ENCODE measurements around the gene RSRC1.

Gene RSRC1

GRCh38 chr3:158403013-158403412, 293.1 kb downstream of the RSRC1 start:
- peak; percentile 73 for TF ChIP-seq ISL1 (CRISPR knock-in tag; IDR thresholded peaks at IDR 0.05)
- no peak for TF ChIP-seq ZNF8 (CRISPR knock-in tag; IDR thresholded peaks at IDR 0.05)
- TF ChIP-seq SNAI2 (CRISPR knock-in tag; IDR thresholded peaks at IDR 0.05): no peak
- no peak for TF ChIP-seq ARNTL (CRISPR knock-in tag; IDR thresholded peaks at IDR 0.05; ENCODE audit: borderline replicate concordance, low read depth)
- TF ChIP-seq CSDC2 (CRISPR knock-in tag; IDR thresholded peaks at IDR 0.05): no peak
- TF ChIP-seq TCF4 (CRISPR knock-in tag; IDR thresholded peaks at IDR 0.05; ENCODE audit: borderline replicate concordance): peak; percentile 37; the same call in 1 of the 2 replicates
- TF ChIP-seq, protein P1, sequence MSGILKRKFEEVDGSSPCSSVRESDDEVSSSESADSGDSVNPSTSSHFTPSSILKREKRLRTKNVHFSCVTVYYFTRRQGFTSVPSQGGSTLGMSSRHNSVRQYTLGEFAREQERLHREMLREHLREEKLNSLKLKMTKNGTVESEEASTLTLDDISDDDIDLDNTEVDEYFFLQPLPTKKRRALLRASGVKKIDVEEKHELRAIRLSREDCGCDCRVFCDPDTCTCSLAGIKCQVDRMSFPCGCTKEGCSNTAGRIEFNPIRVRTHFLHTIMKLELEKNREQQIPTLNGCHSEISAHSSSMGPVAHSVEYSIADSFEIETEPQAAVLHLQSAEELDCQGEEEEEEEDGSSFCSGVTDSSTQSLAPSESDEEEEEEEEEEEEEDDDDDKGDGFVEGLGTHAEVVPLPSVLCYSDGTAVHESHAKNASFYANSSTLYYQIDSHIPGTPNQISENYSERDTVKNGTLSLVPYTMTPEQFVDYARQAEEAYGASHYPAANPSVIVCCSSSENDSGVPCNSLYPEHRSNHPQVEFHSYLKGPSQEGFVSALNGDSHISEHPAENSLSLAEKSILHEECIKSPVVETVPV (CRISPR knock-in tag; IDR thresholded peaks at IDR 0.05): 0 out of 2 replicates have a peak, but pooled peaks have one; percentile 63
- TF ChIP-seq, protein P2, sequence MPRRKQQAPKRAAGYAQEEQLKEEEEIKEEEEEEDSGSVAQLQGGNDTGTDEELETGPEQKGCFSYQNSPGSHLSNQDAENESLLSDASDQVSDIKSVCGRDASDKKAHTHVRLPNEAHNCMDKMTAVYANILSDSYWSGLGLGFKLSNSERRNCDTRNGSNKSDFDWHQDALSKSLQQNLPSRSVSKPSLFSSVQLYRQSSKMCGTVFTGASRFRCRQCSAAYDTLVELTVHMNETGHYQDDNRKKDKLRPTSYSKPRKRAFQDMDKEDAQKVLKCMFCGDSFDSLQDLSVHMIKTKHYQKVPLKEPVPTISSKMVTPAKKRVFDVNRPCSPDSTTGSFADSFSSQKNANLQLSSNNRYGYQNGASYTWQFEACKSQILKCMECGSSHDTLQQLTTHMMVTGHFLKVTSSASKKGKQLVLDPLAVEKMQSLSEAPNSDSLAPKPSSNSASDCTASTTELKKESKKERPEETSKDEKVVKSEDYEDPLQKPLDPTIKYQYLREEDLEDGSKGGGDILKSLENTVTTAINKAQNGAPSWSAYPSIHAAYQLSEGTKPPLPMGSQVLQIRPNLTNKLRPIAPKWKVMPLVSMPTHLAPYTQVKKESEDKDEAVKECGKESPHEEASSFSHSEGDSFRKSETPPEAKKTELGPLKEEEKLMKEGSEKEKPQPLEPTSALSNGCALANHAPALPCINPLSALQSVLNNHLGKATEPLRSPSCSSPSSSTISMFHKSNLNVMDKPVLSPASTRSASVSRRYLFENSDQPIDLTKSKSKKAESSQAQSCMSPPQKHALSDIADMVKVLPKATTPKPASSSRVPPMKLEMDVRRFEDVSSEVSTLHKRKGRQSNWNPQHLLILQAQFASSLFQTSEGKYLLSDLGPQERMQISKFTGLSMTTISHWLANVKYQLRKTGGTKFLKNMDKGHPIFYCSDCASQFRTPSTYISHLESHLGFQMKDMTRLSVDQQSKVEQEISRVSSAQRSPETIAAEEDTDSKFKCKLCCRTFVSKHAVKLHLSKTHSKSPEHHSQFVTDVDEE (CRISPR knock-in tag; IDR thresholded peaks at IDR 0.05): 0 out of 2 replicates have a peak, but pooled peaks have one; percentile 55
- no peak for TF ChIP-seq ZC3H10 (CRISPR knock-in tag; IDR thresholded peaks at IDR 0.05)
- no peak for ATAC-seq

- TF ChIP-seq ZFP3 (CRISPR knock-in tag; IDR thresholded peaks at IDR 0.05) (no peak), SNAI2 (CRISPR knock-in tag; IDR thresholded peaks at IDR 0.05) (no peak), TCF4 (CRISPR knock-in tag; IDR thresholded peaks at IDR 0.05; ENCODE audit: borderline replicate concordance) (no peak), RARB (CRISPR knock-in tag; IDR thresholded peaks at IDR 0.05) (no peak), PPARA (CRISPR knock-in tag; IDR thresholded peaks at IDR 0.05; ENCODE audit: borderline replicate concordance) (no peak), GLIS3 (CRISPR knock-in tag; IDR thresholded peaks at IDR 0.05) (no peak), ZNF8 (CRISPR knock-in tag; IDR thresholded peaks at IDR 0.05) (no peak)
- TF ChIP-seq, protein P3, sequence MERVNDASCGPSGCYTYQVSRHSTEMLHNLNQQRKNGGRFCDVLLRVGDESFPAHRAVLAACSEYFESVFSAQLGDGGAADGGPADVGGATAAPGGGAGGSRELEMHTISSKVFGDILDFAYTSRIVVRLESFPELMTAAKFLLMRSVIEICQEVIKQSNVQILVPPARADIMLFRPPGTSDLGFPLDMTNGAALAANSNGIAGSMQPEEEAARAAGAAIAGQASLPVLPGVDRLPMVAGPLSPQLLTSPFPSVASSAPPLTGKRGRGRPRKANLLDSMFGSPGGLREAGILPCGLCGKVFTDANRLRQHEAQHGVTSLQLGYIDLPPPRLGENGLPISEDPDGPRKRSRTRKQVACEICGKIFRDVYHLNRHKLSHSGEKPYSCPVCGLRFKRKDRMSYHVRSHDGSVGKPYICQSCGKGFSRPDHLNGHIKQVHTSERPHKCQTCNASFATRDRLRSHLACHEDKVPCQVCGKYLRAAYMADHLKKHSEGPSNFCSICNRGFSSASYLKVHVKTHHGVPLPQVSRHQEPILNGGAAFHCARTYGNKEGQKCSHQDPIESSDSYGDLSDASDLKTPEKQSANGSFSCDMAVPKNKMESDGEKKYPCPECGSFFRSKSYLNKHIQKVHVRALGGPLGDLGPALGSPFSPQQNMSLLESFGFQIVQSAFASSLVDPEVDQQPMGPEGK (CRISPR knock-in tag; IDR thresholded peaks at IDR 0.05; ENCODE audit: borderline replicate concordance): no peak
- TF ChIP-seq, protein P4, sequence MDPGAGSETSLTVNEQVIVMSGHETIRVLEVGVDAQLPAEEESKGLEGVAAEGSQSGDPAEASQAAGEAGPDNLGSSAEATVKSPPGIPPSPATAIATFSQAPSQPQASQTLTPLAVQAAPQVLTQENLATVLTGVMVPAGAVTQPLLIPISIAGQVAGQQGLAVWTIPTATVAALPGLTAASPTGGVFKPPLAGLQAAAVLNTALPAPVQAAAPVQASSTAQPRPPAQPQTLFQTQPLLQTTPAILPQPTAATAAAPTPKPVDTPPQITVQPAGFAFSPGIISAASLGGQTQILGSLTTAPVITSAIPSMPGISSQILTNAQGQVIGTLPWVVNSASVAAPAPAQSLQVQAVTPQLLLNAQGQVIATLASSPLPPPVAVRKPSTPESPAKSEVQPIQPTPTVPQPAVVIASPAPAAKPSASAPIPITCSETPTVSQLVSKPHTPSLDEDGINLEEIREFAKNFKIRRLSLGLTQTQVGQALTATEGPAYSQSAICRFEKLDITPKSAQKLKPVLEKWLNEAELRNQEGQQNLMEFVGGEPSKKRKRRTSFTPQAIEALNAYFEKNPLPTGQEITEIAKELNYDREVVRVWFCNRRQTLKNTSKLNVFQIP (CRISPR knock-in tag; IDR thresholded peaks at IDR 0.05; ENCODE audit: borderline replicate concordance, low read depth): no peak
- no peak for ATAC-seq
Observed at GRCh38 chr3:158404131-158404718, 294.3 kb downstream of the RSRC1 start.

DNA sequence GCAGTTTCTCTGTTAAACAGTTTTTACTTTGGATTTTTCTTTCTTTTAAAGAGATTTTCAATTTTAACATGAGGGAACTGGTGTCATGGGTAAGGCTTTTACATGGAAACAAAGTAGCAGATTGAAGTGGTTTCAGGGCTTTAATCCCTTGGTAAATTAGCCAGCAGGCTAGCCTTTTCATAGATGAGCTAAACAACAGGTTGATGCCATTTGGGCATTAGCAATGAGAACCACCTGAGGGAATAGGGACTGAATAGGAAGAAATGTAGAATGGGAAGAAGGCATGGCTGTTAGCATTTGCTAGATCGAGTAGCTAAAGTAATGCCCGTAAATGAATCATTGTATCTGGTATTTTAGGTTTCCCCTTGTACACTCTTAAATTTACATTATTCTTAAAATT, 295.6 kb downstream of the RSRC1 start:
- ATAC-seq: no peak
- TF ChIP-seq ZNF8 (CRISPR knock-in tag; IDR thresholded peaks at IDR 0.05) (no peak), BACH2 (CRISPR knock-in tag; IDR thresholded peaks at IDR 0.05; ENCODE audit: borderline replicate concordance) (no peak), ZFP3 (CRISPR knock-in tag; IDR thresholded peaks at IDR 0.05) (no peak), RARB (CRISPR knock-in tag; IDR thresholded peaks at IDR 0.05) (no peak), ZFP30 (CRISPR knock-in tag; IDR thresholded peaks at IDR 0.05) (no peak), GLIS3 (CRISPR knock-in tag; IDR thresholded peaks at IDR 0.05) (no peak)
- TF ChIP-seq, protein P1 (CRISPR knock-in tag; IDR thresholded peaks at IDR 0.05): no peak

All from SK-N-SH treated with all-trans-retinoic acid at 6 μM for 48 hours (cell line).